CD14-positive monocyte (primary cell): ENCODE results near the gene FAM149B1. TPM values are rescaled to one million over a fixed set of nuclear protein-coding genes. Genes with fewer than 3 reads are reported as not detected.

Source experiments
- DNase-seq, 3 donors: peaks; one replicate each; pipeline ENCODE4 v3.0.0-alpha.2; 2011 to 2022
- H2AFZ ChIP-seq: 2 replicates; pipeline ENCODE4 v1.6.0; 2012; ENCODE audit warnings: mild to moderate bottlenecking, low read depth, low read length, inconsistent platforms; ENCODE audit not compliant: insufficient read depth, poor library complexity, severe bottlenecking
- H3K27ac ChIP-seq, 2 donors: 1 replicate in 1 of 2; 2 replicates in 1 of 2; pipeline ENCODE4 v1.5.1; 2012 to 2013; ENCODE audit warnings: low read length in 2 of 2, control low read depth in 1 of 2, inconsistent platforms in 1 of 2, low read depth in 1 of 2, mild to moderate bottlenecking in 1 of 2
- H3K27me3 ChIP-seq, 2 donors: one replicate each; pipeline versions ENCODE4 v1.6.0 to v1.6.1; 2011 to 2013; ENCODE audit warnings: low read length in 2 of 2; ENCODE audit not compliant: control insufficient read depth in 2 of 2, insufficient read depth in 2 of 2
- H3K36me3 ChIP-seq, 2 donors: replicated peaks in 1 of 2; 1 replicate in 1 of 2; 2 replicates in 1 of 2; pipeline versions ENCODE4 v1.5.1 to v1.6.1; 2012 to 2013; ENCODE audit warnings: low read length in 2 of 2, control low read depth in 1 of 2, inconsistent platforms in 1 of 2, mild to moderate bottlenecking in 1 of 2; ENCODE audit not compliant: insufficient read depth in 2 of 2, control insufficient read depth in 1 of 2
- H3K4me1 ChIP-seq, 2 donors: 1 replicate in 1 of 2; 2 replicates in 1 of 2; pipeline versions ENCODE4 v1.5.1 to v1.6.1; 2012 to 2013; ENCODE audit warnings: low read length in 2 of 2, control low read depth in 1 of 2, inconsistent platforms in 1 of 2, mild to moderate bottlenecking in 1 of 2, moderate library complexity in 1 of 2; ENCODE audit not compliant: insufficient read depth in 2 of 2, control insufficient read depth in 1 of 2
- H3K4me2 ChIP-seq: replicated peaks from 2 replicates; pipeline ENCODE3; 2012; ENCODE audit warnings: low read length, moderate library complexity, mild to moderate bottlenecking; ENCODE audit not compliant: poor library complexity, severe bottlenecking; ENCODE audit errors: extremely low read depth
- H3K4me3 ChIP-seq, 3 experiments: fragments of 200-600 bp in 1 of 3; sonication (generic) in 1 of 3; replicated peaks in 1 of 3; 1 replicate in 2 of 3; 2 replicates in 1 of 3; pipeline ENCODE4 v1.5.1; 2011 to 2013; ENCODE audit warnings: low read length in 3 of 3, mild to moderate bottlenecking in 3 of 3, control low read depth in 2 of 3, low read depth in 2 of 3, inconsistent platforms in 1 of 3, moderate library complexity in 1 of 3
- H3K79me2 ChIP-seq: 2 replicates; pipeline ENCODE4 v1.6.0; 2012; ENCODE audit warnings: mild to moderate bottlenecking, control low read depth, inconsistent platforms, low read length, moderate library complexity; ENCODE audit not compliant: insufficient read depth
- H3K9ac ChIP-seq: 2 replicates; pipeline ENCODE4 v1.6.0; 2017; ENCODE audit warnings: low read length, mild to moderate bottlenecking; ENCODE audit not compliant: insufficient read depth, poor library complexity, severe bottlenecking
- H3K9me3 ChIP-seq, 2 donors: replicated peaks in 1 of 2; 1 replicate in 1 of 2; 2 replicates in 1 of 2; pipeline versions ENCODE4 v1.5.1 to v1.6.1; 2012 to 2013; ENCODE audit warnings: low read length in 2 of 2, control low read depth in 1 of 2; ENCODE audit not compliant: control insufficient read depth in 1 of 2, insufficient read depth in 1 of 2
- H4K20me1 ChIP-seq: 2 replicates; pipeline ENCODE4 v1.6.0; 2012; ENCODE audit warnings: mild to moderate bottlenecking, low read length, control low read depth, moderate library complexity; ENCODE audit not compliant: insufficient read depth
- H3K27ac Mint-ChIP-seq, 7 donors: one replicate each; pipeline ENCODE4 v1.8.0; 2020; ENCODE audit warnings: mild to moderate bottlenecking in 7 of 7, mixed read lengths in 7 of 7, moderate library complexity in 6 of 7, inconsistent platforms in 2 of 7
- H3K27me3 Mint-ChIP-seq, 3 donors: one replicate each; pipeline ENCODE4 v1.8.0; 2021 to 2022; ENCODE audit warnings: low read depth in 3 of 3, mild to moderate bottlenecking in 3 of 3, mixed read lengths in 3 of 3, moderate library complexity in 3 of 3, inconsistent platforms in 1 of 3
- H3K36me3 Mint-ChIP-seq, 2 donors: one replicate each; pipeline ENCODE4 v1.8.0; 2020; ENCODE audit warnings: mixed read lengths in 2 of 2, inconsistent platforms in 1 of 2, mild to moderate bottlenecking in 1 of 2
- H3K4me1 Mint-ChIP-seq: one replicate; pipeline ENCODE4 v1.8.0; 2020; ENCODE audit warnings: mild to moderate bottlenecking, mixed read lengths
- H3K4me3 Mint-ChIP-seq, 2 donors: one replicate each; pipeline ENCODE4 v1.8.0; 2020; ENCODE audit warnings: mild to moderate bottlenecking in 2 of 2, mixed read lengths in 2 of 2, moderate library complexity in 1 of 2
- H3K9me3 Mint-ChIP-seq, 7 donors: one replicate each; pipeline ENCODE4 v1.8.0; 2020 to 2022; ENCODE audit warnings: mixed read lengths in 7 of 7, mild to moderate bottlenecking in 6 of 7, moderate library complexity in 6 of 7, inconsistent platforms in 2 of 7
- CTCF ChIP-seq: fragments of 200-600 bp; IDR thresholded peaks from one replicate; pipeline ENCODE4 v1.8.0; 2022; ENCODE audit warnings: antibody characterized with exemption, mild to moderate bottlenecking
- WGBS: methylation state at CpG from one replicate; pipeline ENCODE4 v1.1.5; 2013; ENCODE audit warnings: missing lambda C conversion rate; ENCODE audit not compliant: insufficient coverage; 5-methylcytosine and 5-hydroxymethylcytosine counted together
- intact Hi-C, 2 donors: fragments of 100-400 bp; cut with micrococcal nuclease; formaldehyde crosslinking; loops; one replicate each; pipeline versions ENCODE4 v1.15.0 to v1.15.1; 2023
- polyA plus RNA-seq, 3 donors: library from polyadenylated mRNA; depleted of rRNA in 1 of 3; unstranded in 2 of 3; stranded (reverse) in 1 of 3; fragments of 300-500 nt in 2 of 3; fragments of >200 nt in 1 of 3; fragmentation: Illumina TruSeq in 2 of 3; gene quantifications; 1 replicate in 2 of 3; 2 replicates in 1 of 3; pipeline ENCODE4 v1.2.3, GENCODE V29; 2012 to 2021

The FAM149B1 gene
- polyA plus RNA-seq, 3 donors, result 2.6 to 19.3 (median 2.6) TPM

- Mint-ChIP-seq H3K27ac (no peak overlapping the region), H3K4me1 (peaks cover 7% of the 10 kb centered on the region), H3K9me3 (peaks cover 0 to 18% (median 12%) of the 10 kb centered on the region in 7 donors), H3K27me3 (peaks cover 0 to 7% (median 0%) of the 10 kb centered on the region in 3 donors), H3K4me3 (no peak overlapping the region), H3K36me3 (peaks cover 0 to 1% of the 10 kb centered on the region in 2 donors)
- no peak overlapping the region for H3K27ac ChIP-seq
- no peaks in the 10 kb centered on the region for H3K79me2 ChIP-seq
- no peak overlapping the region for H2AFZ ChIP-seq
- H3K27me3 ChIP-seq, result no peaks in the 10 kb centered on the region
- no peak overlapping the region for H3K4me2 ChIP-seq
- no CpG with 5 or more reads among the region's 2 CpGs for WGBS
- H3K9ac ChIP-seq, result no peak overlapping the region
- no peak overlapping the region for H3K4me3 ChIP-seq
- H3K4me1 ChIP-seq, result peaks cover 0 to 3% of the 10 kb centered on the region in 2 donors
- no peak for TF ChIP-seq CTCF
- intact Hi-C loops, result no loop called here
- DNase-seq, result no peak
- peaks cover 7% of the 10 kb centered on the region in 2 donors for H3K9me3 ChIP-seq
- H3K36me3 ChIP-seq, result no peaks in the 10 kb centered on the region
- H4K20me1 ChIP-seq, result no peaks in the 10 kb centered on the region
Observed at GRCh38 chr10:73264423-73264822, 96.5 kb downstream of the FAM149B1 start.

- Histone ChIP-seq H3K9ac (no peak overlapping the region), H3K27ac (no peak overlapping the region)
- intact Hi-C loops, result no loop called here
Observed at GRCh38 chr10:73281097-73281496, 113.2 kb downstream of the FAM149B1 start.

More at GRCh38 chr10:73281097-73281496, 113.2 kb downstream of the FAM149B1 start:
- Mint-ChIP-seq H3K4me3 (no peak overlapping the region), H3K36me3 (no peaks in the 10 kb centered on the region), H3K27me3 (peaks cover 2 to 5% (median 4%) of the 10 kb centered on the region in 3 donors), H3K27ac (no peak overlapping the region), H3K4me1 (no peaks in the 10 kb centered on the region), H3K9me3 (peaks cover 0 to 3% (median 0%) of the 10 kb centered on the region in 7 donors)
- Histone ChIP-seq H3K27me3 (no peaks in the 10 kb centered on the region), H3K79me2 (no peaks in the 10 kb centered on the region), H3K4me1 (no peaks in the 10 kb centered on the region), H4K20me1 (no peaks in the 10 kb centered on the region), H3K36me3 (no peaks in the 10 kb centered on the region), H3K4me3 (no peak overlapping the region), H3K9me3 (no peaks in the 10 kb centered on the region), H3K4me2 (no peak overlapping the region), H2AFZ (no peak overlapping the region)
- no peak for DNase-seq
- no CpG with 5 or more reads among the region's 3 CpGs for WGBS
- TF ChIP-seq CTCF, result no peak
